HepG2 (cell line): Measurements from ENCODE around the gene MCF2L. TPM values are rescaled to one million over a fixed set of nuclear protein-coding genes. Genes with fewer than 3 reads are reported as not detected.

Experiments used
- ATAC-seq: fragments of 200-7000 bp; cut with Tn5 transposase; 3 replicates; pipeline ENCODE4 v1.9.1; 2020; ENCODE audit warnings: mild to moderate bottlenecking, moderate library complexity
- BruUV-seq: library from RNA; stranded (reverse); fragments of 400-500 nt; replicated peaks from 2 replicates; lab custom pipeline; 2021; lab: Mats Ljungman, UMichigan
- CTCF ChIA-PET: fragments of 300-600 bp; formaldehyde crosslinking; extraction: SDS; loops from one replicate; lab custom pipeline; 2021; ENCODE audit warnings: low total read pairs, inconsistent platforms, low intra/inter-chr PET ratio; lab: Yijun Ruan, JAX
- POLR2A ChIA-PET: fragments of 350-600 bp; sonication (Branson Sonifier 250); formaldehyde crosslinking; loops from one replicate; lab custom pipeline; 2020; ENCODE audit warnings: antibody characterized with exemption, inconsistent platforms; lab: Yijun Ruan, JAX
- DNase-seq: peaks from one replicate; pipeline ENCODE4 v3.0.0-alpha.2; 2015; ENCODE audit warnings: low spot score
- FAIRE-seq: peaks from 3 replicates; lab custom pipeline; 2011; peaks lifted over from hg19 to GRCh38; lab: Jason Lieb, UNC
- H2AFZ ChIP-seq: one replicate; pipeline ENCODE4 v1.6.1; 2011; ENCODE audit warnings: low read length, inconsistent platforms
- H3K27ac ChIP-seq: fragments of 300-600 bp; 3 replicates; pipeline ENCODE4 v1.8.0; 2011; ENCODE audit warnings: mixed run types, mild to moderate bottlenecking, mixed read lengths, low read length, inconsistent platforms; ENCODE audit not compliant: insufficient read depth; ENCODE audit errors: extremely low read length
- H3K27me3 ChIP-seq, 2 experiments: fragments of 200-600 bp in 1 of 2; 2 replicates in 1 of 2; 3 replicates in 1 of 2; pipeline versions ENCODE4 v1.6.0 to v1.8.0; 2011; ENCODE audit warnings: low read length in 2 of 2, mild to moderate bottlenecking in 2 of 2, moderate library complexity in 2 of 2, inconsistent platforms in 1 of 2; ENCODE audit not compliant: insufficient read depth in 2 of 2, control insufficient read depth in 1 of 2
- H3K36me3 ChIP-seq, 2 experiments: fragments of 200-600 bp in 1 of 2; replicated peaks in 1 of 2; 2 replicates in 1 of 2; 3 replicates in 1 of 2; pipeline versions ENCODE4 v1.5.1 to v1.8.0; 2011; ENCODE audit warnings: low read length in 2 of 2, inconsistent platforms in 1 of 2; ENCODE audit not compliant: insufficient read depth in 2 of 2, control insufficient read depth in 1 of 2
- H3K4me1 ChIP-seq: 2 replicates; pipeline ENCODE4 v1.5.1; 2012; ENCODE audit warnings: low read length, inconsistent platforms; ENCODE audit not compliant: insufficient read depth
- H3K4me2 ChIP-seq: 2 replicates; pipeline ENCODE4 v1.6.0; 2011; ENCODE audit warnings: low read depth, low read length, inconsistent platforms
- H3K4me3 ChIP-seq, 3 experiments: fragments of 200-600 bp in 1 of 3; sonication (generic), shearing (Covaris generic) in 1 of 3; replicated peaks in 1 of 3; 2 replicates each; pipeline ENCODE4 v1.5.1; 2011 to 2016; ENCODE audit warnings: low read length in 3 of 3, inconsistent platforms in 2 of 3, low read depth in 2 of 3, mild to moderate bottlenecking in 2 of 3, control low read depth in 1 of 3, mixed read lengths in 1 of 3; ENCODE audit not compliant: insufficient read depth in 1 of 3
- H3K79me2 ChIP-seq: one replicate; pipeline ENCODE4 v1.6.1; 2011; ENCODE audit warnings: low read length, inconsistent platforms; ENCODE audit not compliant: insufficient read depth
- H3K9ac ChIP-seq: 2 replicates; pipeline ENCODE4 v1.6.0; 2011; ENCODE audit warnings: mild to moderate bottlenecking, low read depth, low read length, inconsistent platforms; ENCODE audit not compliant: insufficient read depth
- H3K9me3 ChIP-seq: 2 replicates; pipeline ENCODE4 v1.5.1; 2012; ENCODE audit warnings: mild to moderate bottlenecking, low read length
- H4K20me1 ChIP-seq: 2 replicates; pipeline ENCODE4 v1.6.0; 2011; ENCODE audit warnings: inconsistent platforms, mild to moderate bottlenecking, low read length, moderate library complexity; ENCODE audit not compliant: insufficient read depth
- KDM4B ChIP-seq: sonication (generic); formaldehyde crosslinking; IDR thresholded peaks from 2 replicates; pipeline ENCODE4 v1.4.0; 2020; ENCODE audit warnings: missing genetic modification reagents
- ZFP62 ChIP-seq: sonication (generic); formaldehyde crosslinking; IDR thresholded peaks from 2 replicates; pipeline ENCODE4 v1.4.0; 2020; ENCODE audit warnings: missing genetic modification reagents
- ZKSCAN1 ChIP-seq: fragments of 150-350 bp; IDR thresholded peaks from 2 replicates; pipeline ENCODE4 v1.6.1; 2014; ENCODE audit warnings: low read length
- ZNF142 ChIP-seq: sonication (generic); formaldehyde crosslinking; IDR thresholded peaks from 2 replicates; pipeline ENCODE4 v1.4.0; 2020; ENCODE audit warnings: missing genetic modification reagents
- WGBS: methylation state at CpG from one replicate; pipeline ENCODE4 v1.1.6; 2017; ENCODE audit warnings: low lambda C conversion rate; 5-methylcytosine and 5-hydroxymethylcytosine counted together
- in situ Hi-C: cut with HindIII; loops from 2 replicates; pipeline ENCODE4 v1.10.0; 2017; ENCODE audit warnings: low pct_unique_long_range_greater_than_20kb; ENCODE audit not compliant: extremely low pct_ligation_motif_present
- intact Hi-C: fragments of 100-400 bp; cut with micrococcal nuclease; formaldehyde crosslinking; loops from one replicate; pipeline ENCODE4 v1.10.0; 2022; ENCODE audit not compliant: unreplicated experiment
- polyA plus RNA-seq, 8 experiments: library from polyadenylated mRNA; depleted of rRNA in 3 of 8; stranded (reverse) in 7 of 8; unstranded in 1 of 8; fragments of >200 nt; fragmentation: Illumina TruSeq in 4 of 8; extraction: Trizol in 4 of 8; gene quantifications; 2 replicates each; pipeline versions ENCODE4 v1.2.1 to v1.2.3, GENCODE V29; 2011 to 2016; ENCODE audit warnings: low read depth in 4 of 8, missing spikeins in 1 of 8, mixed read lengths in 1 of 8; ENCODE audit not compliant: insufficient read depth in 1 of 8
- total RNA-seq, 5 experiments: library from RNA; depleted of rRNA; stranded (reverse); fragments of >200 nt; fragmentation: Illumina TruSeq; extraction: Trizol; gene quantifications; 2 replicates each; pipeline ENCODE4 v1.2.3, GENCODE V29; 2016; ENCODE audit warnings: low read depth in 1 of 5

MCF2L gene
- total and polyA plus RNA-seq, 2 of the 13 experiments (the other 11 are each of a cell fraction or from before 2014, with no cell fraction given), result 19.4 to 28.4 TPM

- no peak for TF ChIP-seq KDM4B
- TF ChIP-seq ZFP62, result no peak
- intact Hi-C loops, result no loop called here
- CTCF ChIA-PET, result no interaction called here
- no peak overlapping the region for H3K4me2 ChIP-seq
- no peaks in the 10 kb centered on the region for H3K27me3 ChIP-seq
- WGBS, result 94% methylated on average over 8 of the region's 25 CpGs
- no peaks in the 10 kb centered on the region for H3K79me2 ChIP-seq
- in situ Hi-C loops, result no loop called here
- peak; percentile 13; the same call in 1 of the 3 replicates for ATAC-seq
- DNase-seq, result no peak
- no peaks in the 10 kb centered on the region for H3K9me3 ChIP-seq
- H3K27ac ChIP-seq, result no peak overlapping the region
- peaks cover 7 to 22% of the 10 kb centered on the region in 2 experiments; a peak in 4 of 5 replicates for H3K36me3 ChIP-seq
- H3K4me1 ChIP-seq, result no peaks in the 10 kb centered on the region
- POLR2A ChIA-PET, result no interaction called here
- BruUV-seq, result no TSS peak
- H4K20me1 ChIP-seq, result no peaks in the 10 kb centered on the region
- H3K4me3 ChIP-seq, result no peak overlapping the region
- no peak overlapping the region for H2AFZ ChIP-seq
- no peak for FAIRE-seq
- H3K9ac ChIP-seq, result no peak overlapping the region
These were observed 115.3 kb downstream of the MCF2L start for GRCh38 chr13:113084094-113084942.

- Histone ChIP-seq H3K9ac (no peak overlapping the region), H3K4me1 (no peaks in the 10 kb centered on the region), H4K20me1 (no peaks in the 10 kb centered on the region), H3K36me3 (peaks cover 7 to 29% of the 10 kb centered on the region in 2 experiments; a peak in 4 of 5 replicates), H3K4me3 (no peak overlapping the region), H3K27me3 (no peaks in the 10 kb centered on the region), H3K4me2 (no peak overlapping the region), H3K9me3 (no peaks in the 10 kb centered on the region), H3K27ac (no peak overlapping the region), H2AFZ (no peak overlapping the region), H3K79me2 (no peaks in the 10 kb centered on the region)
- TF ChIP-seq ZNF142 (CRISPR knock-in tag) (no peak), ZKSCAN1 (peak; percentile 75)
- in situ Hi-C loops (no loop called here), intact Hi-C loops (no loop called here)
- no peak for ATAC-seq
- DNase-seq, result no peak
- 94% methylated on average over 13 of the region's 24 CpGs for WGBS
- ChIA-PET POLR2A (interaction anchor here (1.4 kb wide), 1 partner anchor 20 kb away, joined by 3 read pairs; the partner anchor contains the start of gene F7), CTCF (no interaction called here)
- FAIRE-seq, result no peak
- no TSS peak for BruUV-seq
These were observed 116.0 kb downstream of the MCF2L start for GRCh38 chr13:113084943-113085540.
